Lung (tissue), 12 donors: ENCODE data around the gene NCOA7. TPM values are rescaled to one million over a fixed set of nuclear protein-coding genes. Genes with fewer than 3 reads are reported as not detected.
A peak's percentile ranks its signal among the peaks of the same experiment; 100 is the strongest.

Experiments used
- ATAC-seq: fragments of 200-7000 bp; cut with Tn5 transposase; one replicate; pipeline ENCODE4 v1.9.1; 2020; ENCODE audit warnings: moderate number of reproducible peaks; ENCODE audit not compliant: insufficient read depth, low FRiP score
- DNase-seq, 3 donors: peaks; one replicate each; pipeline ENCODE4 v3.0.0-alpha.2; 2013 to 2017
- H3K27ac ChIP-seq, 2 donors: one replicate each; pipeline ENCODE4 v1.5.1; 2013; ENCODE audit warnings: mild to moderate bottlenecking in 2 of 2, moderate library complexity in 2 of 2, control low read depth in 1 of 2, inconsistent platforms in 1 of 2, low read depth in 1 of 2, low read length in 1 of 2
- H3K27me3 ChIP-seq, 3 donors: one replicate each; pipeline ENCODE4 v1.5.1; 2013; ENCODE audit warnings: low read length in 2 of 3; ENCODE audit not compliant: control insufficient read depth in 3 of 3, insufficient read depth in 3 of 3
- H3K36me3 ChIP-seq, 4 donors: one replicate each; pipeline ENCODE4 v1.5.1; 2013; ENCODE audit warnings: low read length in 4 of 4, mild to moderate bottlenecking in 1 of 4, moderate library complexity in 1 of 4; ENCODE audit not compliant: control insufficient read depth in 4 of 4, insufficient read depth in 4 of 4
- H3K4me1 ChIP-seq, 5 donors: one replicate each; pipeline ENCODE4 v1.5.1; 2013; ENCODE audit warnings: low read length in 5 of 5, mild to moderate bottlenecking in 2 of 5, moderate library complexity in 1 of 5; ENCODE audit not compliant: control insufficient read depth in 5 of 5, insufficient read depth in 5 of 5
- H3K4me3 ChIP-seq: one replicate; pipeline ENCODE4 v1.5.1; 2013; ENCODE audit warnings: mild to moderate bottlenecking, control low read depth, moderate library complexity
- H3K9ac ChIP-seq, 2 donors: one replicate each; pipeline ENCODE4 v1.5.1; 2013; ENCODE audit warnings: low read length in 2 of 2, control low read depth in 1 of 2; ENCODE audit not compliant: insufficient read depth in 1 of 2
- H3K9me3 ChIP-seq, 4 donors: one replicate each; pipeline ENCODE4 v1.5.1; 2013; ENCODE audit warnings: low read length in 3 of 4, mild to moderate bottlenecking in 1 of 4, moderate library complexity in 1 of 4; ENCODE audit not compliant: control insufficient read depth in 4 of 4, insufficient read depth in 3 of 4
- WGBS, 2 donors: extraction: QIAGEN DNeasy Blood & Tissue Kit; methylation state at CpG; one replicate each; pipeline ENCODE4 v1.1.7; 2013; 5-methylcytosine and 5-hydroxymethylcytosine counted together
- polyA plus RNA-seq, 2 donors: library from polyadenylated mRNA; stranded (reverse); fragments of 200-250 nt; gene quantifications; one replicate each; pipeline ENCODE4 v1.2.1, GENCODE V29; 2013
- total RNA-seq, 2 donors: library from RNA; depleted of rRNA in 1 of 2; stranded (reverse); fragments of >200 nt in 1 of 2; gene quantifications; one replicate each; pipeline ENCODE4 v1.2.1, GENCODE V29; 2014 to 2021
- TF ChIP-seq, protein P1 (sequence below): IDR thresholded peaks from 2 replicates; pipeline ENCODE4 v1.5.1; 2012; ENCODE audit warnings: mild to moderate bottlenecking; ENCODE audit errors: control extremely low read depth, extremely low read depth
- donor health status: control.
- donor health status: control.
- donor health status: Bipolar disorder and iron deficiency.
- donor health status: healthy.
- donor health status: DM: yes; HTN: yes; CAD: no.

The NCOA7 gene
- total and polyA plus RNA-seq, 4 donors, result 28.9 to 81.4 (median 57.2) TPM

- peaks cover 0 to 78% (median 75%) of the 10 kb centered on the region in 3 donors for H3K27me3 ChIP-seq
- peak in 1 of 3 donors; percentile 31 for DNase-seq
- H3K9ac ChIP-seq, result no peak overlapping the region
- 67 to 77% methylated on average over 5 of the region's 5 CpGs for WGBS, 2 donors
- H3K4me3 ChIP-seq, result no peak overlapping the region
- H3K27ac ChIP-seq, result peak overlapping the region; percentile 45 to 96
- no peaks in the 10 kb centered on the region for H3K9me3 ChIP-seq
- no peak for ATAC-seq
- H3K4me1 ChIP-seq, result peaks cover 0 to 32% (median 4%) of the 10 kb centered on the region in 5 donors
- TF ChIP-seq, protein P1, sequence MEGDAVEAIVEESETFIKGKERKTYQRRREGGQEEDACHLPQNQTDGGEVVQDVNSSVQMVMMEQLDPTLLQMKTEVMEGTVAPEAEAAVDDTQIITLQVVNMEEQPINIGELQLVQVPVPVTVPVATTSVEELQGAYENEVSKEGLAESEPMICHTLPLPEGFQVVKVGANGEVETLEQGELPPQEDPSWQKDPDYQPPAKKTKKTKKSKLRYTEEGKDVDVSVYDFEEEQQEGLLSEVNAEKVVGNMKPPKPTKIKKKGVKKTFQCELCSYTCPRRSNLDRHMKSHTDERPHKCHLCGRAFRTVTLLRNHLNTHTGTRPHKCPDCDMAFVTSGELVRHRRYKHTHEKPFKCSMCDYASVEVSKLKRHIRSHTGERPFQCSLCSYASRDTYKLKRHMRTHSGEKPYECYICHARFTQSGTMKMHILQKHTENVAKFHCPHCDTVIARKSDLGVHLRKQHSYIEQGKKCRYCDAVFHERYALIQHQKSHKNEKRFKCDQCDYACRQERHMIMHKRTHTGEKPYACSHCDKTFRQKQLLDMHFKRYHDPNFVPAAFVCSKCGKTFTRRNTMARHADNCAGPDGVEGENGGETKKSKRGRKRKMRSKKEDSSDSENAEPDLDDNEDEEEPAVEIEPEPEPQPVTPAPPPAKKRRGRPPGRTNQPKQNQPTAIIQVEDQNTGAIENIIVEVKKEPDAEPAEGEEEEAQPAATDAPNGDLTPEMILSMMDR, result no peak
- H3K36me3 ChIP-seq, result no peaks in the 10 kb centered on the region
Measured at GRCh38 chr6:125746019-125746414, 44.7 kb upstream of the NCOA7 start.

- peak overlapping the region in 1 of 2 donors; percentile 47 for H3K9ac ChIP-seq
- H3K4me1 ChIP-seq, result peaks cover 0 to 32% (median 4%) of the 10 kb centered on the region in 5 donors
- H3K36me3 ChIP-seq, result no peaks in the 10 kb centered on the region
Measured at GRCh38 chr6:125746731-125747588, 43.8 kb upstream of the NCOA7 start.

DNA sequence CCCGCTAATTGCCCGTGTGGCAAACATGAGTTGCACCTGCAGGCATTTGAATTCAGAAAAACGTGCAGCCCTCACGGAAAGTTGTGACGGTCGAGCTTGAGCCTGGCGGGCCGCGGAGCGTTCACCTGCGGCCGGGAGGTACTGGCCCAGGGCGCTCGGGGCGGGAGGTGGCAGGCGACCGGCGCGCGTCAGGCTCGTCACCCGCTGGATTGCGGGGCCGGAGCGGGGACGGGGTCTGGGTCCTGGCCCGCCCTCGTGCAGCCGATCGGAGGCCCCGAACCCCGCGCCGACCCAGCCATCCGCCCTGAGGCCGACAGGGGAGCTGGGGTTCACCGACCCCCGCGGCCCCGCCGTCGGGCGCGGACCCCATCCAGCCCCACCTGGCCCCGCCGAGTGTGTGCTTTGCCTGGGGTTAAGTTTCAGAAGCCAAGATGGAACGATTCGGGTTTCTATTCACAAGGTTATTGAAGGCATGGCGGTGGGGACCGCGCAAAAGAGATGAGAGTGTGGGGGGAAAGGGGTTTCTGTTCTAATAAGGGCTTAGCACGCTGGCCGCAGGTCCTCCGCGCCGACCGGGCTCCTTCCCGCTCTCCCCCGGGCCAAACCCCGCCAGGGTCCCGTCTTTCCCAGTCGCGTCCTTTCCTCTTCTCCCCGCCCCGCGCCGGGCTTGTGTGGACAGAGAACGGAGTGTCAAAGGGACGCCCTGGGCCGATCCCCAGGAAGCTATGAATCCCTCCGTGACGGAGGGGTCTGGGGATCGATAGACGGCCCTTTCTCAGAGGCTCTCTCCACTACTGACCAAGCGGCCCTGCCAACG is 43.0 kb upstream of the NCOA7 start:
- DNase-seq (peak in 1 of 3 donors; percentile 27), ATAC-seq (no peak)
- H3K9me3 ChIP-seq, result no peaks in the 10 kb centered on the region
- peaks cover 0 to 86% (median 83%) of the 10 kb centered on the region in 3 donors for H3K27me3 ChIP-seq
- WGBS, 2 donors, result 1 to 2% methylated on average over 64 to 76 of the region's 76 CpGs
- peak overlapping the region; percentile 78 to 96 for H3K27ac ChIP-seq
- no peaks in the 10 kb centered on the region for H3K36me3 ChIP-seq
- H3K9ac ChIP-seq, result no peak overlapping the region
- H3K4me3 ChIP-seq, result peak overlapping the region; percentile 54
- H3K4me1 ChIP-seq, result peaks cover 0 to 32% (median 0%) of the 10 kb centered on the region in 5 donors
- TF ChIP-seq, protein P1, result no peak

More at GRCh38 chr6:125746731-125747588, 43.8 kb upstream of the NCOA7 start:
- peak; percentile 58 to 80 (median 67) for DNase-seq
- 2 to 6% methylated on average over 32 of the region's 32 CpGs for WGBS, 2 donors
- H3K4me3 ChIP-seq, result peak overlapping the region; percentile 35
- TF ChIP-seq, protein P1, result no peak
- no peak for ATAC-seq
- no peaks in the 10 kb centered on the region for H3K9me3 ChIP-seq
- H3K27ac ChIP-seq, result peak overlapping the region; percentile 54 to 96
- peaks cover 0 to 86% (median 79%) of the 10 kb centered on the region in 3 donors for H3K27me3 ChIP-seq
